ENCODE results near the gene KLF15. TPM values are rescaled to one million over a fixed set of nuclear protein-coding genes. Genes with fewer than 3 reads are reported as not detected.

The KLF15 gene
- total RNA-seq, 4 donors from 2014 or later = 3.3 to 10.9 (median 9.4) TPM

DNA sequence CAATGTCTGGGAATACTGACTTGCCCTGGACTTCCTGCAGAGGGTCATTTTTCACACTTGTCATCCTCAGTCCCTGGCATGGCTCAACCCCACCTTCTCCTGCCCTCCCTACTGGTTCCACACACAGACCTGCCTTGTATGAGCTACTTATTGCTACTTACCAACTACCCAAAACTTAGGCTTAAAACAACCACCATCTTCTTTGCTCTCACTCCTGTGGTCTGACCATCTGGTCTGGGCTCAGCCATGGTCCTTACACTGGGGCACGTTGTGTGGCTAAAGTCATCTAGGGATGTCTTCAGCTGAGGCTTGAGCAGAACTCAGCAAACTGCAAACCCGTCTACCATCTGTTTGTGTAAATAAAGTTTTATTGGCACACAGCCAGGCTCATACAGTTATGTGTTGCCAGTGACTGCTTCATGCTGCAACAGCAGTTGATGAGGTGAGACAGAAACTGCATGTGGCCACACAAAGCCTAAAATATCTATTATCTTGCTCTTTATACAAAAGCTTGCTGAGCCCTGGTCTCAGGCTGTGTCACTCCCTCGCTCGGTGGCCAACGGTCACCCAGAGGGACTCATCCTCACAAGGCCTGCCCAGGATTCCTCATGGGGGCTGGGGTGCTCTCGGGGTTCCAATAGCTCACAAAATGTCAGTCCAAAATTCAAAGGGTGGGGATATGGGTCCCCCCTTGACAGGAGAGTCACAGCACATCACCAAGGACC lies 43.5 kb downstream of the KLF15 start:
- Histone ChIP-seq H3K27ac (no peak overlapping the region), H3K36me3 (no peaks in the 10 kb centered on the region)
- DNase-seq = no peak

DNA sequence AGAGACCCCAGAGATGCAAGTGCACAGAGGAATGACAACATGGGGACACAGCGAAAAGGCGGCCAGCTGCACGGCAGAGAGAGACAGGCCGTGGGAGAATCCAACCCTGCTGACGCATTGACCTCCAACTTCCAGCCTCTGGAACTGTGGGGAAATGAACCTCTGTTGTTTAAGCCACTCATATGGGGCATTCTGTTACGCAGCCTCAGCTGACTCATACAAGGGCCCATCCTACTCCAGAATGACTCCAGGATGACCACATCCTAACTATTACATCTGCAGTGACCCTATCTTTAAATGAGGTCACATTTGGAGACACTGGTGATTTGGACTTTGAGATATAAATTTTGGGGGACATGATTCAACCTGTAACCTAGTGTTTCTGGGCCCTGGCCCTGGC lies 44.0 kb downstream of the KLF15 start:
- Histone ChIP-seq H3K27ac (no peak overlapping the region), H3K9me3 (no peaks in the 10 kb centered on the region), H3K4me3 (no peak overlapping the region), H3K36me3 (no peaks in the 10 kb centered on the region), H3K4me1 (no peaks in the 10 kb centered on the region), H3K27me3 (no peaks in the 10 kb centered on the region)
- TF ChIP-seq, protein P1, sequence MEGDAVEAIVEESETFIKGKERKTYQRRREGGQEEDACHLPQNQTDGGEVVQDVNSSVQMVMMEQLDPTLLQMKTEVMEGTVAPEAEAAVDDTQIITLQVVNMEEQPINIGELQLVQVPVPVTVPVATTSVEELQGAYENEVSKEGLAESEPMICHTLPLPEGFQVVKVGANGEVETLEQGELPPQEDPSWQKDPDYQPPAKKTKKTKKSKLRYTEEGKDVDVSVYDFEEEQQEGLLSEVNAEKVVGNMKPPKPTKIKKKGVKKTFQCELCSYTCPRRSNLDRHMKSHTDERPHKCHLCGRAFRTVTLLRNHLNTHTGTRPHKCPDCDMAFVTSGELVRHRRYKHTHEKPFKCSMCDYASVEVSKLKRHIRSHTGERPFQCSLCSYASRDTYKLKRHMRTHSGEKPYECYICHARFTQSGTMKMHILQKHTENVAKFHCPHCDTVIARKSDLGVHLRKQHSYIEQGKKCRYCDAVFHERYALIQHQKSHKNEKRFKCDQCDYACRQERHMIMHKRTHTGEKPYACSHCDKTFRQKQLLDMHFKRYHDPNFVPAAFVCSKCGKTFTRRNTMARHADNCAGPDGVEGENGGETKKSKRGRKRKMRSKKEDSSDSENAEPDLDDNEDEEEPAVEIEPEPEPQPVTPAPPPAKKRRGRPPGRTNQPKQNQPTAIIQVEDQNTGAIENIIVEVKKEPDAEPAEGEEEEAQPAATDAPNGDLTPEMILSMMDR (IDR thresholded peaks at IDR 0.05) = no peak
- TF ChIP-seq POLR2A (IDR thresholded peaks at IDR 0.05) = no peak
- DNase-seq = no peak

More for the DNA sequence above, 43.5 kb downstream of the KLF15 start:
- no peak for TF ChIP-seq POLR2A (IDR thresholded peaks at IDR 0.05)
- TF ChIP-seq, protein P1 (IDR thresholded peaks at IDR 0.05) = no peak
- Histone ChIP-seq H3K9me3 (no peaks in the 10 kb centered on the region), H3K4me1 (no peaks in the 10 kb centered on the region), H3K4me3 (no peak overlapping the region), H3K27me3 (no peaks in the 10 kb centered on the region)

DNA sequence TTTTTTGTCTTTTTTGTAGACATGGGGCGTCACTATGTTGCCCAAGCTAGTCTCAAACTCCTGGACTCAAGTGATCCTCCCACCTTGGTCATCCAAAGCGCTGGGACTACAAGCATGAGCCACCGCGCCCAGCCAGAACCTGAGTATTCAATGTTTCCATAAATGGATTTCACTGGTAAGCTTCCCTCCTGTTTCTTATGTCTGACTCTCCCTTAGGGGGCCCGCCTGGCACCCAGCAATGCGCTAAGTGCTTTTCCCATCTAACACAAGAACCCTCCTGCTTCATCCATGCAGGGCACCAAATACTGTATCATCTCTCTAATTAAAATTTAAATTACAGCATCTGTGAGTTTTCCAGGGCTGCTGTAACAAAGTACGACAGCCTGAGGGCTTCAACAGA lies 44.9 kb downstream of the KLF15 start:
- H3K27me3 ChIP-seq = no peaks in the 10 kb centered on the region
- H3K4me1 ChIP-seq = no peaks in the 10 kb centered on the region
- H3K9me3 ChIP-seq = no peaks in the 10 kb centered on the region
- DNase-seq = no peak
- H3K4me3 ChIP-seq = no peak overlapping the region
- no peak overlapping the region for H3K27ac ChIP-seq
- no peak for TF ChIP-seq POLR2A (IDR thresholded peaks at IDR 0.05)
- no peaks in the 10 kb centered on the region for H3K36me3 ChIP-seq

DNA sequence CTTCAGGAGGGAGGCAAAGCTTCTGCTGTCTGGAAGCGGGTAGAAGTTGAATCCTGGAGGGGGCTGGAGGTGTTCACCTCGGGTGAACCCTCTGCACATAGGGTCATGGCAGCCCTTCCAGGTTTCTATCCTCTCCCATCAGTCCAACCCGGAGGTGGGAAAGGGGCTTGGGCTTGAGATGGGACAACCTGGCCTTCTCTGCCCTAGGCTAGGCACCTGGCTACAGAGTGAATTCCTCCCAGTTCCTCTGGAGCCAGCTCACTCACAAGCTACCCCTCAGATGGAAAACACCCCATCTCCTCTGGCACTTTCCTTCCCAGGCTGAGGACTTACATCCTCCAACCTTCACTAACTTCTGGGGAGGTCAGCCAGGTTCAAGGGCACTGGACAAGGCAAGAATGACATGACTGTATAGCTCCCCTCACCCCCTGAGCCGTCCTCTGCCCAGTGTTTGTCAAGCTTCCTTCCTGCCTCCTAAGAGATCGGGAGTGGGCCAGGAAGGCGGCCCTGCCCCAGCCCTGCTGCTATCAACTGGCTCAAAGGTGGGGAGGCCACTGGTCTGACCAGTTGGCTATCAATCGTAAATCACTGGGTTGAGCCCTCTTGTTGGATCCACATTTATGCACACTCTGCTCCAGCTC lies 45.8 kb downstream of the KLF15 start:
- no peak for DNase-seq
- Histone ChIP-seq H3K27ac (no peak overlapping the region), H3K4me1 (no peaks in the 10 kb centered on the region), H3K9me3 (no peaks in the 10 kb centered on the region), H3K4me3 (no peak overlapping the region), H3K27me3 (no peaks in the 10 kb centered on the region), H3K36me3 (no peaks in the 10 kb centered on the region)
- TF ChIP-seq POLR2A (IDR thresholded peaks at IDR 0.05) = no peak
- TF ChIP-seq, protein P1 (IDR thresholded peaks at IDR 0.05) = no peak

DNA sequence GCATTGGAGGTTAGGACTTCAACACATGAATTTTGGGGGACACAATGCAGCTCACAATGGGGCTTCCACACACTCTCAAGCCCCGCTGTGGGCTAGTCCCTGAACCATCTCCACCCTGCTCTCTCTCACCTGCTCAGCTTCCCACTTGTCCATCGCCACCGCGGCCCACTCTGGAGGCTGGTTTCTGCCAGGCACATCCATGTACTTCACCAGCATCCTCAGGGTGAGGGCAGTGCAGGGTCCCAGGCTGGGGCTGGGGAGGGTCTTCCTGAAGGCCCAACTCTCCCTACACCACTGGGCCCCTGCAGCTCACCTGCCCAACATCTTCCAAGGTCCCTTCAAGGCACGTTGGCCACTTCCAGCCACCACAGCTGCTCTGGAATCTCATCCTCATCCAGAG lies 46.4 kb downstream of the KLF15 start:
- Histone ChIP-seq H3K27me3 (no peaks in the 10 kb centered on the region), H3K4me1 (no peaks in the 10 kb centered on the region), H3K27ac (no peak overlapping the region), H3K4me3 (no peak overlapping the region), H3K9me3 (no peaks in the 10 kb centered on the region), H3K36me3 (no peaks in the 10 kb centered on the region)
- TF ChIP-seq, protein P1 (IDR thresholded peaks at IDR 0.05) = no peak
- no peak for TF ChIP-seq POLR2A (IDR thresholded peaks at IDR 0.05)
- no peak for DNase-seq

DNA sequence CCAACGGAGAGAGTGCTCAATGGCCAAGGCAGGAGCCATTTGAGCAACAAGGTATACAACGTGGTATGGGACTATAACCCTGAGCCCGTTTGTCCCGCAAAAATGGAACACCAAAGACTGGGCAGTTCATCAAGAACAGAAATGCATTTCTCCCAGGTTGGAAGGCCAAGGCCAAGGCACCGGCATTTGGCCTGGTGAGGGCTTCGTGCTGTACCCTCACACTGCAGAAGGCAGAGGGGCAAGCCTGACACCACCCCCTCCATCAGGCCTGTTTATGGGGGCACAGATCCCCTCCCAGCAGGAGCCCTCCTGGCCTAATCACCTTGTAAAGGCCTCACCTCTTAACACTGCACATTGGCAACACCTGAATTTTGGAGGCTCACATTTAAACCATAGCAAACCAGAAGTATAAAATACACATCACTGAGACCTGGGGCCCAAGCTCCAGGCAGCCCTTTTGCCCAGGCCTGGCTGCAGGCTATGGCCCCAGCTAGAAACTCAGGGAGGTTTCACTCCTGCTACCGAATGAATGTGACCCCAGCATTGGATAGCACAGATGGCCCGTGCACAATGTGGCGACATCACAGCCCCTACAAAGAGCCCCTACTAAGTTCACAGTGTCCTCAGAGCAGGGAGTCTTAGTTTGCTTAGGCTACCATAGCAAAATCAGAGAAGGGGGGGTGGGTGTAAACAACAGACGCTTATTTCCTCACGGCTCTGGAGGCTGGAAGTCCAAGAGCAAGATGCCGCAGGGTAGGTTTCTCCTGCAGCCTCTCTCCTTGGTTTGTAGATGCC lies 47.1 kb downstream of the KLF15 start:
- Histone ChIP-seq H3K9me3 (no peaks in the 10 kb centered on the region), H3K36me3 (no peaks in the 10 kb centered on the region), H3K27me3 (no peaks in the 10 kb centered on the region), H3K4me3 (no peak overlapping the region), H3K4me1 (no peaks in the 10 kb centered on the region), H3K27ac (no peak overlapping the region)
- TF ChIP-seq POLR2A (IDR thresholded peaks at IDR 0.05) = no peak
- TF ChIP-seq, protein P1 (IDR thresholded peaks at IDR 0.05) = no peak
- DNase-seq = no peak
